ENCODE results near the gene CAP2. TPM values are rescaled to one million over a fixed set of nuclear protein-coding genes. Genes with fewer than 3 reads are reported as not detected.
A peak's percentile ranks its signal among the peaks of the same experiment; 100 is the strongest.

CAP2 gene
- total RNA-seq, 1 donor from 2014 or later: 2.1 TPM

- no peaks in the 10 kb centered on the region for H3K27me3 ChIP-seq (ENCODE audit: control insufficient read depth, insufficient read depth, low read length)
- no peak for FAIRE-seq
- TF ChIP-seq, protein P1, sequence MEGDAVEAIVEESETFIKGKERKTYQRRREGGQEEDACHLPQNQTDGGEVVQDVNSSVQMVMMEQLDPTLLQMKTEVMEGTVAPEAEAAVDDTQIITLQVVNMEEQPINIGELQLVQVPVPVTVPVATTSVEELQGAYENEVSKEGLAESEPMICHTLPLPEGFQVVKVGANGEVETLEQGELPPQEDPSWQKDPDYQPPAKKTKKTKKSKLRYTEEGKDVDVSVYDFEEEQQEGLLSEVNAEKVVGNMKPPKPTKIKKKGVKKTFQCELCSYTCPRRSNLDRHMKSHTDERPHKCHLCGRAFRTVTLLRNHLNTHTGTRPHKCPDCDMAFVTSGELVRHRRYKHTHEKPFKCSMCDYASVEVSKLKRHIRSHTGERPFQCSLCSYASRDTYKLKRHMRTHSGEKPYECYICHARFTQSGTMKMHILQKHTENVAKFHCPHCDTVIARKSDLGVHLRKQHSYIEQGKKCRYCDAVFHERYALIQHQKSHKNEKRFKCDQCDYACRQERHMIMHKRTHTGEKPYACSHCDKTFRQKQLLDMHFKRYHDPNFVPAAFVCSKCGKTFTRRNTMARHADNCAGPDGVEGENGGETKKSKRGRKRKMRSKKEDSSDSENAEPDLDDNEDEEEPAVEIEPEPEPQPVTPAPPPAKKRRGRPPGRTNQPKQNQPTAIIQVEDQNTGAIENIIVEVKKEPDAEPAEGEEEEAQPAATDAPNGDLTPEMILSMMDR (IDR thresholded peaks at IDR 0.05; ENCODE audit: insufficient read depth, low read length, severe bottlenecking): no peak
- peak; percentile 39 for DNase-seq (ENCODE audit: low read depth)
- H3K4me3 ChIP-seq (ENCODE audit: low read depth, low read length): no peak overlapping the region
- H3K36me3 ChIP-seq (ENCODE audit: control insufficient read depth, insufficient read depth, low read length): no peaks in the 10 kb centered on the region
Measured at GRCh38 chr6:17354700-17355403, 38.5 kb upstream of the CAP2 start.

- Histone ChIP-seq H3K4me3 (ENCODE audit: low read depth, low read length) (no peak overlapping the region), H3K36me3 (ENCODE audit: control insufficient read depth, insufficient read depth, low read length) (no peaks in the 10 kb centered on the region), H3K27me3 (ENCODE audit: control insufficient read depth, insufficient read depth, low read length) (no peaks in the 10 kb centered on the region)
- DNase-seq (ENCODE audit: low read depth) (no peak), FAIRE-seq (no peak)
- TF ChIP-seq, protein P1 (IDR thresholded peaks at IDR 0.05; ENCODE audit: insufficient read depth, low read length, severe bottlenecking): no peak
Measured at GRCh38 chr6:17355404-17355774, 38.0 kb upstream of the CAP2 start.

GRCh38 chr6:17358515-17358914 lies 34.9 kb upstream of the CAP2 start:
- H3K36me3 ChIP-seq (ENCODE audit: control insufficient read depth, insufficient read depth, low read length): no peaks in the 10 kb centered on the region
- TF ChIP-seq, protein P1 (IDR thresholded peaks at IDR 0.05; ENCODE audit: insufficient read depth, low read length, severe bottlenecking): no peak
- H3K4me3 ChIP-seq (ENCODE audit: low read depth, low read length): no peak overlapping the region
- no peaks in the 10 kb centered on the region for H3K27me3 ChIP-seq (ENCODE audit: control insufficient read depth, insufficient read depth, low read length)
- FAIRE-seq: no peak
- DNase-seq (ENCODE audit: low read depth): no peak

- TF ChIP-seq, protein P1 (IDR thresholded peaks at IDR 0.05; ENCODE audit: insufficient read depth, low read length, severe bottlenecking): no peak
- no peak for DNase-seq (ENCODE audit: low read depth)
- no peak for FAIRE-seq
- Histone ChIP-seq H3K27me3 (ENCODE audit: control insufficient read depth, insufficient read depth, low read length) (no peaks in the 10 kb centered on the region), H3K36me3 (ENCODE audit: control insufficient read depth, insufficient read depth, low read length) (no peaks in the 10 kb centered on the region), H3K4me3 (ENCODE audit: low read depth, low read length) (no peak overlapping the region)
Measured at GRCh38 chr6:17360564-17360963, 32.8 kb upstream of the CAP2 start.

DNA sequence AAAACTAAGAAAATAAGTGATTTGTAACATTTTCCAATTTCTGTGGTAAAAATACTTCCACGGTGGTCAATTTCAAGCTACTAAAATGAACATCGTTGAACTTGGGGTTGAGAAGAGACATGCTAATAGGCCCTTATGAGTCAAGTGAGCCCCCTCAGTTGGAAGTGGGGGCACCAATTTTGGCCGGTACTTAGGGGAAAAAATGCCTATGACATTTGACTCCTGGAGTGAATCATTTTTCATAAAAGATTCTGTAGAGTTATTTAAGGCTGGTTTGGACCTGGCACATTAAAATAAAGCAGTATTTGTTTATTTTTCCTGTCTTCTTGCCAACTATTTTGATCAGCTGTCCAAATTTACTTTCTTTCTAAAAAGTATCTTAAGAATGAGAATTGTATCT lies 32.4 kb upstream of the CAP2 start:
- no peak for DNase-seq (ENCODE audit: low read depth)
- no peaks in the 10 kb centered on the region for H3K36me3 ChIP-seq (ENCODE audit: control insufficient read depth, insufficient read depth, low read length)
- no peak for FAIRE-seq
- TF ChIP-seq, protein P1 (IDR thresholded peaks at IDR 0.05; ENCODE audit: insufficient read depth, low read length, severe bottlenecking): no peak
- no peaks in the 10 kb centered on the region for H3K27me3 ChIP-seq (ENCODE audit: control insufficient read depth, insufficient read depth, low read length)
- no peak overlapping the region for H3K4me3 ChIP-seq (ENCODE audit: low read depth, low read length)

DNA sequence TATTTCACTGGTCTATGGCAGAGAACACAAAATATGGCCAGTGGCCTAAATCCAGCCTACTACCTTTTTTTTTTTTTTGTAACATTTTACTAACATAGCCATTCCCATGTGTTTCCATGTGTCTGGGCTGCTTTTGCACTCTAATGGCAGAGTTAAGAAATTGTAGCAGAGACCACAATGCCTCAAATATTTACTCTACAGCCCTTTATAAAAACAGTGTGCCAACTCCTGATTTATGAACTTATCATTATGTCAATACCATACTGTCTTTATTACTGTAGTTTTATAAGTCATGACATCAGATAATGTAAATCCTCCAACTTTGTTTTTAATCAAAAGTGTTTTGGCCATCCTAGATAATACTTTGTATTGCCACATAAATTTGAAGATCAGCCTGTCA lies 27.4 kb upstream of the CAP2 start:
- TF ChIP-seq, protein P1 (IDR thresholded peaks at IDR 0.05; ENCODE audit: insufficient read depth, low read length, severe bottlenecking): no peak
- FAIRE-seq: no peak
- Histone ChIP-seq H3K27me3 (ENCODE audit: control insufficient read depth, insufficient read depth, low read length) (no peaks in the 10 kb centered on the region), H3K36me3 (ENCODE audit: control insufficient read depth, insufficient read depth, low read length) (no peaks in the 10 kb centered on the region), H3K4me3 (ENCODE audit: low read depth, low read length) (no peak overlapping the region)
- no peak for DNase-seq (ENCODE audit: low read depth)
